Lung (tissue), 12 donors: ENCODE results near the gene SMIM5. TPM values are rescaled to one million over a fixed set of nuclear protein-coding genes. Genes with fewer than 3 reads are reported as not detected.

Experiments used
- ATAC-seq: fragments of 200-7000 bp; cut with Tn5 transposase; one replicate; pipeline ENCODE4 v1.9.1; 2020; ENCODE audit warnings: moderate number of reproducible peaks; ENCODE audit not compliant: insufficient read depth, low FRiP score
- DNase-seq, 3 donors: peaks; one replicate each; pipeline ENCODE4 v3.0.0-alpha.2; 2013 to 2017
- H3K27ac ChIP-seq, 2 donors: one replicate each; pipeline ENCODE4 v1.5.1; 2013; ENCODE audit warnings: mild to moderate bottlenecking in 2 of 2, moderate library complexity in 2 of 2, control low read depth in 1 of 2, inconsistent platforms in 1 of 2, low read depth in 1 of 2, low read length in 1 of 2
- H3K27me3 ChIP-seq, 3 donors: one replicate each; pipeline ENCODE4 v1.5.1; 2013; ENCODE audit warnings: low read length in 2 of 3; ENCODE audit not compliant: control insufficient read depth in 3 of 3, insufficient read depth in 3 of 3
- H3K36me3 ChIP-seq, 4 donors: one replicate each; pipeline ENCODE4 v1.5.1; 2013; ENCODE audit warnings: low read length in 4 of 4, mild to moderate bottlenecking in 1 of 4, moderate library complexity in 1 of 4; ENCODE audit not compliant: control insufficient read depth in 4 of 4, insufficient read depth in 4 of 4
- H3K4me1 ChIP-seq, 5 donors: one replicate each; pipeline ENCODE4 v1.5.1; 2013; ENCODE audit warnings: low read length in 5 of 5, mild to moderate bottlenecking in 2 of 5, moderate library complexity in 1 of 5; ENCODE audit not compliant: control insufficient read depth in 5 of 5, insufficient read depth in 5 of 5
- H3K4me3 ChIP-seq: one replicate; pipeline ENCODE4 v1.5.1; 2013; ENCODE audit warnings: mild to moderate bottlenecking, control low read depth, moderate library complexity
- H3K9ac ChIP-seq, 2 donors: one replicate each; pipeline ENCODE4 v1.5.1; 2013; ENCODE audit warnings: low read length in 2 of 2, control low read depth in 1 of 2; ENCODE audit not compliant: insufficient read depth in 1 of 2
- H3K9me3 ChIP-seq, 4 donors: one replicate each; pipeline ENCODE4 v1.5.1; 2013; ENCODE audit warnings: low read length in 3 of 4, mild to moderate bottlenecking in 1 of 4, moderate library complexity in 1 of 4; ENCODE audit not compliant: control insufficient read depth in 4 of 4, insufficient read depth in 3 of 4
- CTCF ChIP-seq: IDR thresholded peaks from 2 replicates; pipeline ENCODE4 v1.5.1; 2012; ENCODE audit warnings: mild to moderate bottlenecking; ENCODE audit errors: control extremely low read depth, extremely low read depth
- WGBS, 2 donors: extraction: QIAGEN DNeasy Blood & Tissue Kit; methylation state at CpG; one replicate each; pipeline ENCODE4 v1.1.7; 2013; 5-methylcytosine and 5-hydroxymethylcytosine counted together
- polyA plus RNA-seq, 2 donors: library from polyadenylated mRNA; stranded (reverse); fragments of 200-250 nt; gene quantifications; one replicate each; pipeline ENCODE4 v1.2.1, GENCODE V29; 2013
- total RNA-seq, 2 donors: library from RNA; depleted of rRNA in 1 of 2; stranded (reverse); fragments of >200 nt in 1 of 2; gene quantifications; one replicate each; pipeline ENCODE4 v1.2.1, GENCODE V29; 2014 to 2021
- donor health status: control.
- donor health status: control.
- donor health status: Bipolar disorder and iron deficiency.
- donor health status: healthy.
- donor health status: DM: yes; HTN: yes; CAD: no.

The SMIM5 gene
- total and polyA plus RNA-seq, 4 donors: 2.2 to 7.5 (median 3.9) TPM

GRCh38 chr17:75590314-75590761 is 42.9 kb upstream of the SMIM5 start:
- WGBS, 2 donors: 81 to 93% methylated on average over 8 of the region's 8 CpGs
- Histone ChIP-seq H3K27ac (no peak overlapping the region), H3K27me3 (no peaks in the 10 kb centered on the region), H3K4me3 (no peak overlapping the region), H3K9ac (no peak overlapping the region), H3K36me3 (peaks cover 0 to 2% (median 0%) of the 10 kb centered on the region in 4 donors), H3K4me1 (peaks cover 0 to 15% (median 0%) of the 10 kb centered on the region in 5 donors), H3K9me3 (no peaks in the 10 kb centered on the region)
- no peak for DNase-seq
- no peak for TF ChIP-seq CTCF
- no peak for ATAC-seq

DNA sequence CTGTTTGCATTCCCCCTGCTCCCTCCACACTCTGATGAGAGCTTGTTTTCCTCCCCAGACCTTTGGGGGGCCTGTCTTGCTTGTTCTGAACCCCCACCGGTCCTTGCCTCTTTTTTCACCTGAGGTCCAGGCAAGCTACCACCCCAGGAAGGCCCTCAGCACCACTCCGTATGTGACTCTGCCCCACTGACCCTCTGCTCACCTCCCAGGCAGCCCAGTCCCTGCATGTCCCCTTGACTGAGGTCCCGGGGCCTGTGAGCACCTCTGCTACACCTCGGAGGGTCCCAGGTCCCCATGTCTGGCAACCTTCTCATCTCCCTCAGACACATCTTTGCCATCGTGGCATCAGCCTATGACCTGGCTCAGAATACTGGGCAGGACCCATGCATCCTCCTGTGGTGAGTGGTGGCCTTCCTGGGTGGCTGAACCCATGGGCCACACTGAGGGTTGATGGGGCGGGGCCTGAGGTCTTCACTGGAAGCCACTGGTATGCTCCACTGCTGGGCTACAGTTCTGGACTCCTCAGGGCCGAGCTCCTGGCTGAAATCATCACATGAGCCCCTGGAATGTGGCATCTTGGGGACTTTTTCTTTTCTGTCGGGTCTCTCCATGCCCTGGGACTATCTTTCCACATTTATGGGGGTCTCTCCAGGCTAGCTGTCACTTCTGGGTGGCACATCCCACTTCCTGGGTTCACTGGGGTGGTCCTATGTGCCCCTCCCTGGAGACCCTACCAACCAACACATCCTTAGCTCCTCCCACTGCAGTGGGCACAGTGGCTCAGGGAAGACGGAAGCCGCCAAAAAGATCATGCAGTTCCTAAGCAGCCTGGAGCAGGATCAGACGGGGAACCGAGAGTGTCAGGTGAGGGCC is 42.1 kb upstream of the SMIM5 start:
- no peak overlapping the region for H3K27ac ChIP-seq
- TF ChIP-seq CTCF: no peak
- peaks cover 0 to 2% (median 0%) of the 10 kb centered on the region in 4 donors for H3K36me3 ChIP-seq
- ATAC-seq (no peak), DNase-seq (no peak)
- WGBS, 2 donors: 86 to 93% methylated on average over 12 of the region's 12 CpGs
- H3K9me3 ChIP-seq: no peaks in the 10 kb centered on the region
- H3K4me1 ChIP-seq: peaks cover 0 to 15% (median 0%) of the 10 kb centered on the region in 5 donors
- H3K4me3 ChIP-seq: no peak overlapping the region
- no peak overlapping the region for H3K9ac ChIP-seq
- no peaks in the 10 kb centered on the region for H3K27me3 ChIP-seq

GRCh38 chr17:75591722-75592302 is 41.4 kb upstream of the SMIM5 start:
- H3K36me3 ChIP-seq: peaks cover 0 to 2% (median 0%) of the 10 kb centered on the region in 4 donors
- no peak overlapping the region for H3K9ac ChIP-seq
- H3K27me3 ChIP-seq: no peaks in the 10 kb centered on the region
- ATAC-seq (no peak), DNase-seq (no peak)
- WGBS, 2 donors: 94 to 95% methylated on average over 7 of the region's 7 CpGs
- TF ChIP-seq CTCF: no peak
- no peaks in the 10 kb centered on the region for H3K9me3 ChIP-seq
- no peak overlapping the region for H3K27ac ChIP-seq
- H3K4me3 ChIP-seq: no peak overlapping the region
- peaks cover 0 to 12% (median 0%) of the 10 kb centered on the region in 5 donors for H3K4me1 ChIP-seq
